Retinal pigment epithelial cell (primary cell): ENCODE data around the gene ESPN.
"Not testable (repeated sequence)": the region's sequence is repeated elsewhere in the genome, so short reads cannot be mapped to it uniquely, and the experiment has no call there.

ENCODE experiments used
- DNase-seq: peaks from one replicate; pipeline ENCODE4 v3.0.0-alpha.2; 2010; ENCODE audit warnings: low read depth
- H3K4me3 ChIP-seq: 2 replicates; pipeline ENCODE4 v1.5.1; 2011; ENCODE audit warnings: mild to moderate bottlenecking, low read length, control low read depth, moderate library complexity
- TF ChIP-seq, protein P1 (sequence below): conservative IDR thresholded peaks from 2 replicates; pipeline ENCODE4 v1.5.1; 2011; ENCODE audit warnings: low read depth, low read length, control low read depth, inconsistent platforms

Gene ESPN

DNA sequence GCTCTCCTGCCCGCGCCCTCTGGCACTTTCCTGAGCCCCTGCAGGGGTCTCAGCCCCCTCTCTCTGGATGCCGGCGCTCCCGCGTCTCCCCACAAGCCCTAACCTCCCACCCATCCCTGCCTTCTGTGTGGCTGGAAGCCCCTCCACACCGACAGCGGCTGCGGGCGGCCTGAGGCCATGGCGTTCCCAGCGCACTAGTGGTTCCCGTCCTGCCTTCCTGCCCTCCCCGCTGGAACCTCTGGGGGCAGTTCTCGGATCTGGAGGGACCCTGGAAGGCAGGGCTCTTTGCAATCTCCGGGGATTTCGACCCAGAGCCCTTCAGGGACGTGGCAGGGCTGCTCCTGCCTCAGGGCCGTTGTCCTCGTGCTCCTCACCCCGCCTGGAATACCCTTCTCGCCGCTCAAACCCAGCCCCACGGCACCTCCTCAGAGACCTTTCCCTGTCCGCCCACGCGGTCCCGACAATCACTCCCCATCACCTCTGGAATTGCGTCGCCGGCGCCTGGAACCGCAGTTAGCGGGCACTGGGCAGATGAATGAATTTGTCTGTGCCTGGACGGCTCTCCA is 493 bp upstream of the ESPN start:
- H3K4me3 ChIP-seq = no peak overlapping the region
- TF ChIP-seq, protein P1, sequence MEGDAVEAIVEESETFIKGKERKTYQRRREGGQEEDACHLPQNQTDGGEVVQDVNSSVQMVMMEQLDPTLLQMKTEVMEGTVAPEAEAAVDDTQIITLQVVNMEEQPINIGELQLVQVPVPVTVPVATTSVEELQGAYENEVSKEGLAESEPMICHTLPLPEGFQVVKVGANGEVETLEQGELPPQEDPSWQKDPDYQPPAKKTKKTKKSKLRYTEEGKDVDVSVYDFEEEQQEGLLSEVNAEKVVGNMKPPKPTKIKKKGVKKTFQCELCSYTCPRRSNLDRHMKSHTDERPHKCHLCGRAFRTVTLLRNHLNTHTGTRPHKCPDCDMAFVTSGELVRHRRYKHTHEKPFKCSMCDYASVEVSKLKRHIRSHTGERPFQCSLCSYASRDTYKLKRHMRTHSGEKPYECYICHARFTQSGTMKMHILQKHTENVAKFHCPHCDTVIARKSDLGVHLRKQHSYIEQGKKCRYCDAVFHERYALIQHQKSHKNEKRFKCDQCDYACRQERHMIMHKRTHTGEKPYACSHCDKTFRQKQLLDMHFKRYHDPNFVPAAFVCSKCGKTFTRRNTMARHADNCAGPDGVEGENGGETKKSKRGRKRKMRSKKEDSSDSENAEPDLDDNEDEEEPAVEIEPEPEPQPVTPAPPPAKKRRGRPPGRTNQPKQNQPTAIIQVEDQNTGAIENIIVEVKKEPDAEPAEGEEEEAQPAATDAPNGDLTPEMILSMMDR = no peak
- no peak for DNase-seq

DNA sequence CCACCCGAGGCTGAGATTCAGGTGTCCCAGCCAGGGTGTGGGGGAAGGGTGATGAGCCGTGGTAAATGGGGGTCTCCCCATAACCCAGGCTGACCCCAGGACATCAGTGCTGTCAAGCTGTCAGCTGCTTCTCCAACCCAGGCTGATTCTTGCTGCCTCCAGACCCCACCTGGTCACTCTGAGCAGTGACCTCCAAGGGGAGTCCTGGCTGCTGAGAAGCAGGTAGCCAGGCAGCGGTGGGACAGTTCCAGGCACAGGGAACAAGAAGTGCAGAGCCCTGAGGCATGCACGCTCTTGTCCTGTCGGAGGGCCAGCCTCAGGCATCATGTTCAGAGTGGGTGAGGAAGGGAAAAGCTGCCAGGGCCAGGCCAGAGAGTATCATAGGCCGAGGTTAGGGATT is 1.1 kb downstream of the ESPN start:
- no peak for DNase-seq
- TF ChIP-seq, protein P1 = no peak

DNA sequence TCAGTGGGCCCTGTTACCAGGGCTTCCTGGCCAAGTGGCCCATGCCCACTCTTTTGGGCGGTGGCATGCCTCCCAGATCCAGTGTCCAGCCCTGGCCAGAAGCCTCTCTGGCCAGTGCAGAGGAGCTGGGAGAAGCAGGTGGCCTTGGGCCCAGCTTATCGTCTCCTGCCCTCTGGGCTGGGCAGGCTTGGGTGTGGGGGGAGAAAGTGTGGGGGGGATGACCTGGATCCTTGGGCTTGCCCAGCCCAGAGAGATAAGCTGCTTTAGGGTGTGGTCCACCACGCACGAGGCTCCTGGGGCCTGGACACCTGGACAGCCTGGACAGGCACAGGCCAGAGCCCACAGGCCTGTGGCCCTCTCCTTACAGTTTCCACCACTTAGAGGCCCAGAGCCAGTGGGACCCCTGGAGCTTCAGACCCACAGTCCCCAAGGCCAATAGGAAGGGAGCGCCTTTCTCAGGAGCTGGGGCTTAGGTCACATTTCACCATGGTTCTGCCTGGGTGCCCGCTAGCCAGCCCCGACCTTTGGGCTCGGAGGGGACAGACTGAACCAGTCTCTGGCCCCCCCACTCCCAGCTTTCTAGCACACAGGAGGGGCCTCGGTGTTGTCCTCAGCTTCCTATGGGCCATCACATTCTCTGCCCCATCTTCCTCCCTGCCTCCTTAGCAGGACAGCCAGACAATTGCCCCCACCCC is 1.8 kb downstream of the ESPN start:
- no peak for DNase-seq
- TF ChIP-seq, protein P1 = no peak
- H3K4me3 ChIP-seq = no peak overlapping the region

More for the DNA sequence above, 1.1 kb downstream of the ESPN start:
- no peak overlapping the region for H3K4me3 ChIP-seq

DNA sequence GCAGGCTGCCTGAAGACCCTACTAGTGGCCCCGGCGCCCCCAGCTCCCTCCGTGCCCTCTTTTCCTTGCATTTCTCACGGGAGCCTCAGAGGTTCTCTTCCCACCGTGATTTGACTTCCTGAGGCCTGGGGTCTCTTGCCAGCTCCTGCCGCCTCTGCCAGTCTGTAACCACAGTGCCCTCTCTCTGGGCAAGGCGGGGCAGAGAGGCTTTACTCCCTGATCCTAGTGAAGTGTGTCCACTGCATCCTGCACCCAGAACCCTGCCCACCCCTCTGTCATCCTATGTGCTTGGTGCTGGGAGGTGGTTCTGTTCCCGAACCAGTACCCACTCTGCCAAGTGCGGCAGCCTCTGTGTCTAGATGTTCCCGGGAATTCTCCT is 2.4 kb downstream of the ESPN start:
- H3K4me3 ChIP-seq = no peak overlapping the region
- TF ChIP-seq, protein P1 = no peak
- no peak for DNase-seq

DNA sequence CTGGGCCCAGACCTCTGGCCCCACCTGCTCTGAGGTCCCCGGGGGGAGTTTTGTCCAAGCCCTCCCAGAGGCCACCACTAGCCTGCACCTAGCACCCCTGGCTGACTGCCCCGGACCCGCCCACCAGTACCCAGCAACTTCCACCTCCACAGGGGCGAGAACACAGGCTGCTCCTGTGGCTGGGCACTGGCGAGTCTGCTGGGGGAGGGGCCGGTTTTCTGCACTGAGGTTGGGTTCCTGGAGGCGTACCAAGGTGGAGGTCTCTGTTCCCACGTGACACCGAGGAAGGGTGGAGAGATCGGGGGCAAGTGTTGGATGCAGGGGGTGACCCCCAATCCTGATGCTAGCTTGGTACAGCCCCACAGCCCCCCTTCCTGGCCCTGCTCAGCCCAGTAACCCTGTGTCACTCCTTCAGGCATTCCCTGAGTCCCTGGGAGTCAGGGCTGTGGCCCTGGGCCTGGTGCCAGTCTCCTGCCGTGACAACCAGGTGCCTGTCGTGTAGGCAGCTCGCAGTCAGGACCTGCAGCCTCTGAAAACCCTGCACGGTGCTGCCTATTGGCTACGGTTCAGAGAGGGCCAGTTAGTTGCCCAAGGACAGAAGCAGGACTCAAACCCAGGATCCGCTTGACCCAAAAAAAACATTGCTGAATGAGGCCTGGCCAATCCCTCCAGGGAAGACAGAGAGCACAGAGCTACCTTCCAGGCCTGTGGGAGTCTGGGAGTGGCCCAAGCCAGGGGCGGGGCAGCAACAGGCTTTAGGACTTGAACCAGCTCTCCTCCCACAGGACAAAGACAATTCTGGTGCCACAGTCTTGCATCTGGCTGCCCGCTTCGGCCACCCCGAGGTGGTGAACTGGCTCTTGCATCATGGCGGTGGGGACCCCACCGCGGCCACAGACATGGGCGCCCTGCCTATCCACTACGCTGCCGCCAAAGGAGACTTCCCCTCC is 3.1 kb downstream of the ESPN start:
- no peak overlapping the region for H3K4me3 ChIP-seq
- no peak for DNase-seq
- TF ChIP-seq, protein P1 = no peak

DNA sequence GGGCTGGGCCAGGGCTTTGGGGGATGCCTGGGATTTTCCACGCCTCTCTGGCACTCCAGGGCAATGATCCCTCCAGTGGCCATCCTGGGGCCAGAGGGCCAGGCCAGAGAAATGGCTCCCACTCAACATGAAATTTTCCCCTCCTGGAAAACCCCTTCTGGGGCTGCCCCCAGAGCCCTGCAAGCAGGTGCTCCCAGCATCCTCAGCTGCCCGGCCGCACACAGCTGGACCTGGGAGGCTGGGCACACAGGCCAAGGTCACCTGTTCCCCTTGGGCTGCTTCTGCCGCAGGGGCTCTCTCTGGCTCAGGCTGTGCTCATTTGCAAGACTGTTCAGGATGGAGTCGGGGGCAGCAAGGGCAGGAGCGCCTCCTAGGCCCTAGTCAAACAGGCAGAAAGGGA is 3.9 kb downstream of the ESPN start:
- not testable (repeated sequence) for DNase-seq, H3K4me3 ChIP-seq

DNA sequence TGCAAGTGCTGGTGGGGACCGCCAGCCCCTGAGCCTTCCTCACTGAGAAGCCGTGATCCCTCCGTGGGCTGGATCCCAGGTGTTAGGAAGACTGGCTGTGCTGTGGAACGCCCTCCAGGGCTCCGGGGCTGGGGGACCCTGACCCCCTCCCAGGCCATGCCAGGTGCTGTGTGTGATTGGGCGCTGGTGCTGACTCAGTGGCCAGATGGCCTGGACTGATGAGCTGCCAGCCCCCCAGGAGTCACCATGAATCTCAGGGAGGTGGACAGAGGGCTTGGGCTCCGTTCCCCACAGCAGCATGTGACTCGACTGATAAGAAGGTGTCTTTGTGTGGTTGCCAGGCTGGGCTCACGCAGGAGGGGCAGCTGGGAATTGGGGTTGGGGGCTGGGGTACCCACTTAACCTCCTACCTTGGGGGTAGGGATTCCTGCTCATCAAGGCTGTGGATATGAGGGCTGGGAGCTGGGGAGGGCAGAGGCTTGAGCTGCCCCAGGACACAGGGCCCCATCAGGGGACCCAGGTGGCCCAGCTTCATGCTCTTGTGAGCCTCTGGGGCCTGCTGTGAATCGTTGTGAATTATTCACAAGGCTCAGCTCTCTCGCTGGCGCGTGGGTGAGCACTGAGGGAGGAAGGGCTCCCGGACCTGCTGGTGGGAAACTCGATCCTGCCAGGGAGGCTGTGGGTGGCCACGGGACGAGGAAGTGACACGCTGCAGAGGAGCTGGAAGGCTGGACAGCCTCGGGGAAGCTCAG is 5.3 kb downstream of the ESPN start:
- H3K4me3 ChIP-seq, DNase-seq: not testable (repeated sequence)

DNA sequence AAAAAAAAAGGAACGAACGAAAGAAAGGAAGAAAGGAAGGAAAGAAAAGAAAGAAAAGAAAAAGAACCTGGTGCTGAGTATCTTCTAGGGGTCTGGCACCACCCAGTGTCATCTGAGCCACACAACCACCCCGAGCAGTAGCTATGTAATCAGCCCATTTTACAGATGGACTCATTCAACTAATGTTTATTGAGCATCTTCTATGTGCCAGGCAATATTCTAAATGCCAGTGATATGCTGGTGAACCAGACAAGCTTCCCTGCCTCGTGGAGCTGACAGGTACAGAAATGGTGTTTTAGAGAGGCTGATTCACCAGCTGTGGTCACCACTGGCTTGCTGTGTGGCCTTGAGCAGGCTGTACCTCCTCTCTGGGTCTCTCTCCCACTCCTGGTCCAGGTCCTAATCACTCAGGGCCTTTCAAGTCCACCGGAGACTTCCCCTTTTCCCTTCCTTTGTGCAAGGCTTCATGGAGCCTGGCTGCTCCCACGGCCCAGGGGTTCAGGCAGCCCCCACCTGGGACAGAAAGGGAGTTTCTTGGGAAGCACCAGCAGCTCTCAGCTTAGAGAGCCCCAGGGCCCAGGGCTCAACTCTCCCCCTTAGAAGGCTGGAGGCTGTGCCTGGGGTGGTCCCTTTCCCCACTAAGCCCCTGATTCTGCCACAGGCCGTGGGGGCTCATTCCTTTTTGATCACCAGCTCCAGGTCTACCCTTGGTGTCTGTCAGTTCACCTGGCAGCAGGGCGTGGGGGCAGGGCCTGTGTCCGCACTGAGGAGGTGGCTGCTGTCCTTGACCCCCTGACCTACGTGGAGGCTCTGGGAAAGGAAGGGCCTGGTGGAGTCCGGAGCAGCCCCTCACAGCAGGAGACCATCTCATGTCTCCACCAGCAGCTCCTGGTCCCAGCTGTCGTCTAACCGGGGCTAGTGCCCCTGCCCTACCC is 7.3 kb downstream of the ESPN start:
- H3K4me3 ChIP-seq, DNase-seq: not testable (repeated sequence)
